ENCODE results near the gene PICALM. TPM values are rescaled to one million over a fixed set of nuclear protein-coding genes. Genes with fewer than 3 reads are reported as not detected.

Gene PICALM
- total and polyA plus RNA-seq, 2 of the 4 experiments (the other 2 are of a cell fraction) = 235 to 453 TPM

GRCh38 chr11:85934596-85935169, 134.2 kb downstream of the PICALM start:
- no peak overlapping the region for H3K18ac ChIP-seq (ENCODE audit: low read depth, low read length)
- H3K14ac ChIP-seq (replicated peaks; ENCODE audit: low read depth, low read length) = no peak overlapping the region
- no peak overlapping the region for H3K23ac ChIP-seq (ENCODE audit: low read depth, low read length)
- H2BK120ac ChIP-seq (ENCODE audit: low read depth, low read length) = no peak overlapping the region
- H3K9ac ChIP-seq (ENCODE audit: low read depth, low read length) = no peak overlapping the region
- no peak overlapping the region for H2BK20ac ChIP-seq (ENCODE audit: low read depth, low read length)
- H3K4me3 ChIP-seq (ENCODE audit: insufficient read depth, low read depth, low read length) = no peak overlapping the region
- TF ChIP-seq RFX5 (IDR thresholded peaks at IDR 0.05; ENCODE audit: low read depth, low read length) = no peak
- TF ChIP-seq FOS (IDR thresholded peaks at IDR 0.05; ENCODE audit: low read depth, low read length) = no peak
- TF ChIP-seq MAFK (IDR thresholded peaks at IDR 0.05; ENCODE audit: low read depth, low read length) = no peak
- no peak for TF ChIP-seq SMC3 (IDR thresholded peaks at IDR 0.05; ENCODE audit: low read depth, low read length)
- no peak for TF ChIP-seq MXI1 (IDR thresholded peaks at IDR 0.05; ENCODE audit: borderline replicate concordance, low read depth, low read length)
- TF ChIP-seq USF2 (IDR thresholded peaks at IDR 0.05; ENCODE audit: low read depth, low read length) = no peak
- no peak for TF ChIP-seq RCOR1 (IDR thresholded peaks at IDR 0.05; ENCODE audit: insufficient replicate concordance, low read length)
- TF ChIP-seq CTCF (conservative IDR thresholded peaks at IDR 0.05; ENCODE audit: low read depth, low read length) = no peak
- TF ChIP-seq NFE2L2 (IDR thresholded peaks at IDR 0.05; ENCODE audit: low read depth, low read length) = no peak
- no peak for TF ChIP-seq RAD21 (IDR thresholded peaks at IDR 0.05; ENCODE audit: low read length)
- no peak for TF ChIP-seq MAZ (IDR thresholded peaks at IDR 0.05; ENCODE audit: borderline replicate concordance, low read depth, low read length)
- no peak for TF ChIP-seq CEBPB (IDR thresholded peaks at IDR 0.05; ENCODE audit: low read depth, low read length)
- TF ChIP-seq POLR2A (IDR thresholded peaks at IDR 0.05; ENCODE audit: low read depth, low read length) = no peak
- no peak for TF ChIP-seq CHD1 (IDR thresholded peaks at IDR 0.05; ENCODE audit: low read depth, low read length)
- H3K79me1 ChIP-seq (ENCODE audit: low read depth in 1 of 2, low read length in 2 of 2) = no peaks in the 10 kb centered on the region
- no peaks in the 10 kb centered on the region for H4K20me1 ChIP-seq (ENCODE audit: insufficient read depth, low read length)
- no peaks in the 10 kb centered on the region for H3K36me3 ChIP-seq (ENCODE audit: control insufficient read depth, insufficient read depth, low read length)
- no peak overlapping the region for H4K8ac ChIP-seq (ENCODE audit: low read depth in 2 of 2, low read length in 2 of 2)
- no peak overlapping the region for H3K4me2 ChIP-seq (ENCODE audit: low read depth, low read length)
- no peak for DNase-seq
- in situ Hi-C loops (cut with MboI; ENCODE audit: low sequenced_read_pairs) (no loop called here), intact Hi-C loops (cut with micrococcal nuclease) (loop anchor here (5.0 kb wide), 1 partner anchor 32 kb away; no protein-coding TSS in a partner anchor), dilution Hi-C loops (cut with HindIII; ENCODE audit: low sequenced_read_pairs, unreplicated experiment) (no loop called here)
- no peak overlapping the region for H2AFZ ChIP-seq (replicated peaks; ENCODE audit: low read length, poor library complexity)
- H3K27me3 ChIP-seq (ENCODE audit: control insufficient read depth, insufficient read depth, low read length) = no peaks in the 10 kb centered on the region
- no peak overlapping the region for H4K5ac ChIP-seq (ENCODE audit: low read depth, low read length)
- no peak overlapping the region for H3K27ac ChIP-seq (ENCODE audit: insufficient read depth, low read length)
- no peak overlapping the region for H4K91ac ChIP-seq (ENCODE audit: insufficient read depth, low read depth, low read length)
- ChIA-PET CTCF (no interaction called here), POLR2A (ENCODE audit: unreplicated experiment) (no interaction called here)
- no peak overlapping the region for H3K4ac ChIP-seq (ENCODE audit: low read depth, low read length)
- H2AK9ac ChIP-seq (replicated peaks; ENCODE audit: low read depth, low read length, poor library complexity) = no peak overlapping the region
- ATAC-seq (ENCODE audit: low read depth) = no peak
- no peak overlapping the region for H2BK5ac ChIP-seq (ENCODE audit: low read depth, low read length, poor library complexity, severe bottlenecking)
- WGBS, 2 experiments (ENCODE audit: extremely low coverage in 2 of 2, insufficient read length in 1 of 2) = 61% methylated on average over 39 of the region's 47 CpGs; no CpG with 5 or more reads in 1 of the 2 experiments
- no peak overlapping the region for H3K56ac ChIP-seq (ENCODE audit: extremely low read depth, insufficient read depth, low read length)
- no peak overlapping the region for H2AK5ac ChIP-seq (ENCODE audit: low read depth, low read length)
- H3K9me1 ChIP-seq (ENCODE audit: insufficient read depth, low read length) = no peaks in the 10 kb centered on the region
- H2BK15ac ChIP-seq (ENCODE audit: low read depth, low read length) = no peak overlapping the region
- BruUV-seq (replicated peaks) = no TSS peak
- H3K9me3 ChIP-seq (ENCODE audit: control insufficient read depth, insufficient read depth, low read length) = 0 out of 2 replicates have a peak, but pooled peaks cover 2% of the 10 kb centered on the region
- no peaks in the 10 kb centered on the region for H3K4me1 ChIP-seq (ENCODE audit: control insufficient read depth, insufficient read depth, low read length)

Data from IMR-90 (cell line).